DND-41 (cell line): Measurements from ENCODE around the gene HAPLN3.

ENCODE experiments used
- EZH2 ChIP-seq: IDR thresholded peaks from 3 replicates; pipeline ENCODE4 v1.6.1; 2012; ENCODE audit warnings: borderline replicate concordance, low read depth, mild to moderate bottlenecking, moderate library complexity, low read length, inconsistent platforms; ENCODE audit not compliant: severe bottlenecking
- TF ChIP-seq, protein P1 (sequence below): IDR thresholded peaks from 2 replicates; pipeline ENCODE4 v1.5.1; 2012; ENCODE audit warnings: borderline replicate concordance, low read length, moderate library complexity, mild to moderate bottlenecking; ENCODE audit not compliant: poor library complexity, severe bottlenecking; ENCODE audit errors: extremely low read depth

DNA sequence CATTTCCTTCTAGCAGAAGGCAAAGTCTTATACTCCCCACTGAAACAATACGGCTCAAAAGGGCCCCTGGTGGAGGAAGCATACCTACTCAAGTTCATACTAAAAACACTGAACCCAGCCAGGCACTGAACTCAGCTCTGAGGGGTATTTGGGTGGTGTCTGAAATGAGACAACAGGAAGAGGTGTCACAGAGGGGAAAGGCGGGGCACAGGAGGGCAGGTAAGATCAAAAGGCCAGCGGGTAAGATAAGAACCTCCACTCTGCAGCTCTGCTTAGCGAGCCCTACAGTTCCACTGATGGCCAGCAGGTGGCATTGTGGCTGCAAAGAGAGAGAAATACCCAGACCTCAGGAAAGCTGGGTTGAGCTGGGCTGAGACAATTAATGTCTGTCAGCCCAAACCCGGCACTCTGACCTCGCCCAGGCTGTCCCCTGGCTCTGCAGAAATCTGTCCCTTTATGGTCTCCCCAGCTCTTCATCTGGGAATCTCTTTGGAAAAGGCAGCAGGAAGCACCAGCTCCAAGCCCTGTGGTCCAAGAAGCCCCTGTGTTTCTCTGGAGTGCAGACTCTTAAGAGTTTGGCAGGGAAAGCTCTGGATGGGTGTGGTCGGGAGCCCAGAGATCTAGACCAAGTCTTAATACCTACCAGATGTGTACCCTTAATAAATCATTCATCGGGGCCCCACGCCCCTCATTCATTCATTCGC, 9.4 kb upstream of the HAPLN3 start:
- TF ChIP-seq, protein P1, sequence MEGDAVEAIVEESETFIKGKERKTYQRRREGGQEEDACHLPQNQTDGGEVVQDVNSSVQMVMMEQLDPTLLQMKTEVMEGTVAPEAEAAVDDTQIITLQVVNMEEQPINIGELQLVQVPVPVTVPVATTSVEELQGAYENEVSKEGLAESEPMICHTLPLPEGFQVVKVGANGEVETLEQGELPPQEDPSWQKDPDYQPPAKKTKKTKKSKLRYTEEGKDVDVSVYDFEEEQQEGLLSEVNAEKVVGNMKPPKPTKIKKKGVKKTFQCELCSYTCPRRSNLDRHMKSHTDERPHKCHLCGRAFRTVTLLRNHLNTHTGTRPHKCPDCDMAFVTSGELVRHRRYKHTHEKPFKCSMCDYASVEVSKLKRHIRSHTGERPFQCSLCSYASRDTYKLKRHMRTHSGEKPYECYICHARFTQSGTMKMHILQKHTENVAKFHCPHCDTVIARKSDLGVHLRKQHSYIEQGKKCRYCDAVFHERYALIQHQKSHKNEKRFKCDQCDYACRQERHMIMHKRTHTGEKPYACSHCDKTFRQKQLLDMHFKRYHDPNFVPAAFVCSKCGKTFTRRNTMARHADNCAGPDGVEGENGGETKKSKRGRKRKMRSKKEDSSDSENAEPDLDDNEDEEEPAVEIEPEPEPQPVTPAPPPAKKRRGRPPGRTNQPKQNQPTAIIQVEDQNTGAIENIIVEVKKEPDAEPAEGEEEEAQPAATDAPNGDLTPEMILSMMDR = peak; percentile 90
- no peak for TF ChIP-seq EZH2
